ENCODE results near the gene TTLL11.

GRCh38 chr9:121995997-121996396 is 97.1 kb downstream of the TTLL11 start:
- no peak for TF ChIP-seq POLR2AphosphoS5 (IDR thresholded peaks at IDR 0.05; ENCODE audit: low read depth, low read length)
- no peak for TF ChIP-seq PAX5 (IDR thresholded peaks at IDR 0.05; ENCODE audit: insufficient read depth, low read length, severe bottlenecking)
- TF ChIP-seq POLR2A (IDR thresholded peaks at IDR 0.05; ENCODE audit: low read depth, low read length) = no peak

Measured in GM12891 (cell line).